Measurements from ENCODE around the gene BOLL.
"Not testable (repeated sequence)": the region's sequence is repeated elsewhere in the genome, so short reads cannot be mapped to it uniquely, and the experiment has no call there.

Gene BOLL

GRCh38 chr2:197705121-197705911 is 79.8 kb downstream of the BOLL start, which contains the start of gene MARS2:
TSS of gene MARS2 (plus strand) at chr2:197705369. CDS start at chr2:197705406, 37 bp downstream.
- peak; percentile 78 for DNase-seq

DNA sequence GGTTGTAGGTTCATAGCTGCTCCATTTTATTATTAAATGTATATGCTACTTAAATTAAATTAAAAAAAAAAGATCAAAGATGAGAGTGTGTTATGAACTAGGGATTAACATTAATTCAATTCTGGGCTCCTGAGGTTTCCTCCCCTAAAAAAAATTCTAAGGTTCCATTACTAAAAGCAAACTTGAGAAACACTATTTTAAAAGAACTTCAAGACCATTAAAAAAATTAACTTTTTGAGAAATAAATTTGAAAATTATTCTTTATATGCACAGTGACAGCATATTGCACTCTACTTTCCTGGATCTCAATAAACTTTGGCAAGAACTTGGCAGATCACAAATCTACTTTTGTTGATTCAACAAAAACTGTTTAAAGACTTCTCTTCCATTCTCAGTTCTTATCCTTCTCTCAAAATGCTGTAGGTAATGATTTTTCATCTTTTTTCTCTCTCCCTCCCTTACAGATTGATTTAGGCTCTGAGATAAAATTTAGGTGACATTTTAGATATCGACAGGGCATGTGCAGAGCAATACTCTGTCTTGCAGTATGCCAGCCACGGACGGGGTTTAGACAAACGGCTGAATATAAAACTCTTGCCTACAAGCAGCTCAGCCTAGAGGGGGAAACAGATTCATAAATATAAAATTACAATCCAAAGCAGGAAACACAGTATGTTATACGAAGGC is 80.5 kb downstream of the BOLL start:
- DNase-seq: no peak

DNA sequence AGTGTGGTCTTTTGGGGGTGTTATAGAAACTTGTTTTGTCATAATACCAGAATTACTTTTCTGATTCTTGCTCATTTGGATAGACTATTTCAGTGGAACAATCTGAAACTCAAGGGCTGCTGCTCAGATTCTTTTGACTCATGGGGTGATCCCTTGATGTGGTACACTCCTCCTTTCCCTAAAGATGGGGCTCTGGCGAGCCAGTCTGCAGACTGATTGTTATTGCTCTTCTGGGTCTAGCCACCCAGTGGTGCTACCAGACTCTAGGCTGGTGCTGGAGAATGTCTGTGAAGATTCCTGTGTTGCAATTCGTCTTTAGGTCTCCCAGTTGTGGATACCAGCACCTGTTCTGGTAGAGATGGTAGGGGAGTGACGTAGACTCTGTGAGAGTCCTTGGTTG is 84.2 kb downstream of the BOLL start:
- DNase-seq: no peak

DNA sequence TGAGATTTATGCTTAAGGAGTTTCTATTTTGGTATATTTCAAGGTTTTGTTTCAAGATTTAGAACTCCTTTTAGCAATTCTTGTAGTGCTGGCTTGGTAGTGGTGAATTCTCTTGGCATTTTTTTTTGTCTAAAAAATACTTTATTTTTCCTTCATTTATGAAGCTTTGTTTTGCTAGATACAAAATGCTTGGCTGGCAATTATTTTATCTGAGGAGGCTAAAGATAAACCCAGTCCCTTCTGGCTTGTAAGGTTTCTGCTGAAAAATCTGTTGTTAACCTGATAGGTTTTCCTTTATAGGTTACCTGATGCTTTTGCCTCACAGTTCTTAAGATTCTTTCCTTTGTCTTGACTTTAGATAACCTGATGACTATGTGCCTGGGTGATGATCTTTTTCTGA is 85.4 kb downstream of the BOLL start:
- DNase-seq: not testable (repeated sequence)

DNA sequence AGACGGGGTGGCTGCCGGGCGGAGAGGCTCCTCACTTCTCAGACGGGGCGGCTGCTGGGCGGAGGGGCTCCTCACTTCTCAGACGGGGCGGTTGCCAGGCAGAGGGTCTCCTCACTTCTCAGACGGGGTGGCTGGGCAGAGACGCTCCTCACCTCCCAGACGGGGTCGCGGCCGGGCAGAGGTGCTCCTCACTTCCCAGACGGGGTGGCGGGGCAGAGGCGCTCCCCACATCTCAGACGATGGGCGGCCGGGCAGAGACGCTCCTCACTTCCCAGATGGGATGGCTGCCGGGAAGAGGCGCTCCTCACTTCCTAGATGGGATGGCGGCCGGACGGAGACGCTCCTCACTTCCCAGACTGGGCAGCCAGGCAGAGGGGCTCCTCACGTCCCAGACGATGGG is 88.5 kb downstream of the BOLL start:
- DNase-seq: not testable (repeated sequence)

GRCh38 chr2:197695971-197696370 is 89.1 kb downstream of the BOLL start:
- not testable (repeated sequence) for DNase-seq

- not testable (repeated sequence) for DNase-seq
Measured at GRCh38 chr2:197695206-197695605, 89.9 kb downstream of the BOLL start.

DNA sequence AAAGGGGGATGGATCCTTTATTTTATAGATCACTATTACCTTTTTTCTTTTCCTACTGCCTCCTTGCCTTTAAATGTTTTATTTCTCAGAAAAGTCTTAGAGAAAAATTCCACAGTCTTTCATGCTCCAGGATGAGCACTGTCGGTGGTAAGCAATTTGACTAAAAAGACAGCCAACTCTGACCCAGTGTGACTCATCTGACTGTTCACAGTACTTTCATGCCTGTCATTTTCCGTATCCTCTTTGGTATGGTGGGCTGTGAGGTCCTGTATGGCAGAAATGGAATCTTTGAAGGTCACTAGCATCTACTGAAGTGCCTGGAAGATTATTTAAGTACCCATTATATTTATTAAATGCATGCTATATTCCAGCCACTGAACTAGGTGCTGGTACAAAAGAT is 107.6 kb downstream of the BOLL start:
- no peak for DNase-seq

DNA sequence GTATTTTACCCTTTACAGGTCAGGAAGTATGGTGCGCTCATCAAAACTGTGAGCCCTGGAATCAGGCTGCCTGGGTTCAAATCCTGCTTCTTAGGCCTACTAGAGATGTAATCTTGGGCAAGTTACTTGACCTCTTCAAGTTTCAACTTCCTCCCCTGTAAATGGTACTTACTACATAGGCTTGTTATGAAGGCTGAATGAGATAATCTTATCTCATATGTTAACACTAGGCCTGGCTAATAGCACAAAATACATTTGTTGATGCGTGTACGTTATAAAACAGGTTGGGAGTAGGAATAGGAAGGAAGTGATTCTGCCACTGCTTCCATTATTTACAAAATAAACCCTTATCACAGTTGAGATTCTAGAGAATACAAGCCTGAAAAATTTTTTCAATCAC is 108.1 kb downstream of the BOLL start:
- no peak for DNase-seq

Data from NCI-H1694 (cell line).